Bronchial epithelial cell (primary cell): Measurements from ENCODE around the gene INSR. TPM values are rescaled to one million over a fixed set of nuclear protein-coding genes. Genes with fewer than 3 reads are reported as not detected.

Source experiments
- DNase-seq: peaks from one replicate; pipeline ENCODE4 v3.0.0-alpha.2; 2010; ENCODE audit warnings: low read depth
- FAIRE-seq: peaks from 2 replicates; lab custom pipeline; 2011; peaks lifted over from hg19 to GRCh38; lab: Jason Lieb, UNC
- H3K27me3 ChIP-seq: 2 replicates; pipeline ENCODE4 v1.5.1; 2011; ENCODE audit warnings: low read length; ENCODE audit not compliant: control insufficient read depth, insufficient read depth
- H3K36me3 ChIP-seq: 2 replicates; pipeline ENCODE4 v1.5.1; 2011; ENCODE audit warnings: low read length; ENCODE audit not compliant: control insufficient read depth, insufficient read depth
- H3K4me3 ChIP-seq: 2 replicates; pipeline ENCODE4 v1.5.1; 2011; ENCODE audit warnings: mild to moderate bottlenecking, low read depth, low read length, control low read depth
- CTCF ChIP-seq: IDR thresholded peaks from 2 replicates; pipeline ENCODE4 v1.5.1; 2011; ENCODE audit warnings: mild to moderate bottlenecking, moderate library complexity, low read length, control low read depth, inconsistent platforms; ENCODE audit not compliant: insufficient read depth, severe bottlenecking
- total RNA-seq: library from RNA; depleted of rRNA; stranded (reverse); fragments of >200 nt; gene quantifications from 2 replicates; pipeline ENCODE4 v1.2.1, GENCODE V29; 2014

Gene INSR
- total RNA-seq, 1 donor from 2014 or later: 6.1 TPM

GRCh38 chr19:7098701-7099596 lies 195.3 kb downstream of the INSR start:
- Histone ChIP-seq H3K36me3 (no peaks in the 10 kb centered on the region), H3K27me3 (peaks cover 2% of the 10 kb centered on the region), H3K4me3 (peak overlapping the region; percentile 67)
- DNase-seq (peak; percentile 77), FAIRE-seq (no peak)
- TF ChIP-seq CTCF: no peak

GRCh38 chr19:7098096-7098495 lies 196.1 kb downstream of the INSR start:
- no peaks in the 10 kb centered on the region for H3K36me3 ChIP-seq
- no peak overlapping the region for H3K4me3 ChIP-seq
- no peak for FAIRE-seq
- peaks cover 2% of the 10 kb centered on the region for H3K27me3 ChIP-seq
- no peak for TF ChIP-seq CTCF
- no peak for DNase-seq

GRCh38 chr19:7088999-7089398 lies 205.2 kb downstream of the INSR start:
- DNase-seq: no peak
- no peak for TF ChIP-seq CTCF
- no peak for FAIRE-seq

GRCh38 chr19:7083076-7083956 lies 210.9 kb downstream of the INSR start:
- Histone ChIP-seq H3K27me3 (no peaks in the 10 kb centered on the region), H3K36me3 (peaks cover 27% of the 10 kb centered on the region), H3K4me3 (no peak overlapping the region)
- peak; percentile 13 for FAIRE-seq
- DNase-seq: peak; percentile 8
- no peak for TF ChIP-seq CTCF

More at GRCh38 chr19:7088999-7089398, 205.2 kb downstream of the INSR start:
- H3K36me3 ChIP-seq: no peaks in the 10 kb centered on the region
- H3K4me3 ChIP-seq: no peak overlapping the region
- no peaks in the 10 kb centered on the region for H3K27me3 ChIP-seq

- TF ChIP-seq CTCF: no peak
- FAIRE-seq (no peak), DNase-seq (no peak)
- Histone ChIP-seq H3K36me3 (peaks cover 39% of the 10 kb centered on the region), H3K4me3 (no peak overlapping the region), H3K27me3 (no peaks in the 10 kb centered on the region)
These were observed 216.2 kb downstream of the INSR start for GRCh38 chr19:7078008-7078407.
